SK-N-MC (cell line): ENCODE data around the gene CDS2.

ENCODE experiments used
- EZH2 ChIP-seq: fragments of 200-600 bp; sonication (generic); IDR thresholded peaks from one replicate; pipeline ENCODE4 v1.6.1; 2017; ENCODE audit warnings: antibody characterized with exemption
- FOXP2 ChIP-seq: optimal IDR thresholded peaks from 2 replicates; pipeline ENCODE3; 2011; ENCODE audit warnings: mild to moderate bottlenecking, moderate library complexity; ENCODE audit not compliant: insufficient read depth; ENCODE audit errors: extremely low read length, control extremely low read depth
- POLR2AphosphoS5 ChIP-seq: IDR thresholded peaks from 2 replicates; pipeline ENCODE4 v1.6.1; 2012; ENCODE audit warnings: mild to moderate bottlenecking, low read depth, low read length, borderline replicate concordance

GRCh38 chr20:5207138-5207537, 80.3 kb downstream of the CDS2 start:
- TF ChIP-seq POLR2AphosphoS5 (no peak), EZH2 (no peak), FOXP2 (no peak)
